RWPE2 (cell line): ENCODE data around the gene ADM.

Experiments used
- ATAC-seq: fragments of 200-7000 bp; cut with Tn5 transposase; 3 replicates; pipeline ENCODE4 v1.9.1; 2021; ENCODE audit warnings: low read depth
- DNase-seq: peaks from one replicate; pipeline ENCODE4 v3.0.0-alpha.2; 2020; ENCODE audit warnings: low spot score
- H3K27ac ChIP-seq: fragments of 450-650 bp; 2 replicates; pipeline ENCODE4 v1.5.1; 2017; ENCODE audit warnings: mild to moderate bottlenecking; ENCODE audit not compliant: poor library complexity, severe bottlenecking
- H3K27me3 ChIP-seq: fragments of 250-450 bp; sonication (Bioruptor Pico); 2 replicates; pipeline ENCODE4 v1.5.1; 2021; ENCODE audit warnings: mild to moderate bottlenecking, moderate library complexity; ENCODE audit not compliant: insufficient read depth, poor library complexity, severe bottlenecking
- H3K36me3 ChIP-seq: fragments of 250-450 bp; sonication (Bioruptor Pico); 2 replicates; pipeline ENCODE4 v1.5.1; 2020; ENCODE audit warnings: low read depth, mild to moderate bottlenecking, moderate library complexity
- H3K4me1 ChIP-seq: fragments of 250-450 bp; sonication (Bioruptor Pico); 2 replicates; pipeline ENCODE4 v1.5.1; 2021; ENCODE audit warnings: mild to moderate bottlenecking, moderate library complexity; ENCODE audit not compliant: insufficient read depth, poor library complexity, severe bottlenecking
- H3K4me3 ChIP-seq: fragments of 250-450 bp; sonication (Bioruptor Pico); 2 replicates; pipeline ENCODE4 v1.5.1; 2021; ENCODE audit warnings: mild to moderate bottlenecking, moderate library complexity; ENCODE audit not compliant: severe bottlenecking
- H3K9me3 ChIP-seq: fragments of 250-450 bp; sonication (Bioruptor Pico); 2 replicates; pipeline ENCODE4 v1.5.1; 2021; ENCODE audit warnings: mild to moderate bottlenecking, moderate library complexity; ENCODE audit not compliant: severe bottlenecking
- TF ChIP-seq, protein P1 (sequence below): fragments of 450-650 bp; IDR thresholded peaks from one replicate; pipeline ENCODE4 v1.5.1; 2017; ENCODE audit warnings: mild to moderate bottlenecking, moderate library complexity; ENCODE audit not compliant: poor library complexity, severe bottlenecking

The ADM gene

DNA sequence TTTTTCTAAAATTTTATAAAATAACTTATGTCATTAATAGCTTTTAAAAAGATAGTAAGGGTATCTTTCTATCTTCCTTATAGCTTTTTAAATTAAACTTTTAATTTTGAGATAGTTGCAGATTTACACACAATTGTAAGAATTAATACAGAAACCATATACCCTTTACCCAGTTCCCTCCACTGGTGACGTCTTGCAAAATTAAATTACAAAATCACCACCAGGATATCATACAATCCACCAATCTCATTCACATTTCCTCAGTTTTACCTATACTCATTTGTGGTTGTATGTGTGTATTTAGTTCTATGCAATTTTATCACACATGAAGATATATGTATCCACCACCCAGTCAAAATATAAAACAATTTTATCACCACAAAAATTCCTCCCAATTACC lies 20.9 kb upstream of the ADM start:
- DNase-seq (no peak), ATAC-seq (no peak)
- Histone ChIP-seq H3K4me1 (peaks cover 6% of the 10 kb centered on the region), H3K27ac (no peak overlapping the region), H3K36me3 (peaks cover 6% of the 10 kb centered on the region), H3K9me3 (no peaks in the 10 kb centered on the region), H3K27me3 (no peaks in the 10 kb centered on the region), H3K4me3 (no peak overlapping the region)
- TF ChIP-seq, protein P1, sequence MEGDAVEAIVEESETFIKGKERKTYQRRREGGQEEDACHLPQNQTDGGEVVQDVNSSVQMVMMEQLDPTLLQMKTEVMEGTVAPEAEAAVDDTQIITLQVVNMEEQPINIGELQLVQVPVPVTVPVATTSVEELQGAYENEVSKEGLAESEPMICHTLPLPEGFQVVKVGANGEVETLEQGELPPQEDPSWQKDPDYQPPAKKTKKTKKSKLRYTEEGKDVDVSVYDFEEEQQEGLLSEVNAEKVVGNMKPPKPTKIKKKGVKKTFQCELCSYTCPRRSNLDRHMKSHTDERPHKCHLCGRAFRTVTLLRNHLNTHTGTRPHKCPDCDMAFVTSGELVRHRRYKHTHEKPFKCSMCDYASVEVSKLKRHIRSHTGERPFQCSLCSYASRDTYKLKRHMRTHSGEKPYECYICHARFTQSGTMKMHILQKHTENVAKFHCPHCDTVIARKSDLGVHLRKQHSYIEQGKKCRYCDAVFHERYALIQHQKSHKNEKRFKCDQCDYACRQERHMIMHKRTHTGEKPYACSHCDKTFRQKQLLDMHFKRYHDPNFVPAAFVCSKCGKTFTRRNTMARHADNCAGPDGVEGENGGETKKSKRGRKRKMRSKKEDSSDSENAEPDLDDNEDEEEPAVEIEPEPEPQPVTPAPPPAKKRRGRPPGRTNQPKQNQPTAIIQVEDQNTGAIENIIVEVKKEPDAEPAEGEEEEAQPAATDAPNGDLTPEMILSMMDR, result no peak

DNA sequence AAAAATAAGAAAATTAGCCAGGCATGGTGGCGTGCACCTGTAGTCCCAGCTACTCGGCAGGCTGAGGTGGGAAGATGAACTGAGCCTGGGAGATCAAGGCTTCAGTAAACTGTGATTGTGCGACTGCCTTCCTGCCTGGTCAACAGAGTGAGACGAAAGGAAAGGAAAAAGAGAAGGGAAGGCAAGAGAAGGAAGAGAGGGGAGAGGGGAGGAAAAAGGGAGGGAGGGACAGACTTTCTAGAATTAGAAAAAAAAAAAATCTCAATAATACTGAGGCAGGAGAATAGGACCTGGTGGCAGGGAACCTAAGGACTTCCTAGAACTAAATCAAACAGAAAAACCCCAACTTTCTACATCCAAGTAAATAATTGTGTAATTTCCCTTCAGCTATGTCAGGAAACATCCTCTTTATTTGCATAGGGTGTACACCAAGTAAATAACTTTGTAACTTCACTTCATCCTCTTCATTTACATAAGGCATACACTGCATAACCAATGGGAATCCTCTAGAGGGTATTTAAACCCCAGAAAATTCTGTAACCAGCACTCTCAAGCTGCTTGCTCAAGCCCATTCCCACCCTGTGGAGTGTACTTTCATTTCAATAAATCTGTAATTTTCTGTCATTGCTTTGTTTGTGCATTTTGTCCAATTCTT lies 19.6 kb upstream of the ADM start:
- Histone ChIP-seq H3K36me3 (peaks cover 6% of the 10 kb centered on the region), H3K27ac (no peak overlapping the region), H3K4me1 (peaks cover 6% of the 10 kb centered on the region), H3K4me3 (no peak overlapping the region), H3K9me3 (no peaks in the 10 kb centered on the region), H3K27me3 (no peaks in the 10 kb centered on the region)
- TF ChIP-seq, protein P1, result no peak
- DNase-seq, result no peak
- ATAC-seq, result peak; percentile 64

DNA sequence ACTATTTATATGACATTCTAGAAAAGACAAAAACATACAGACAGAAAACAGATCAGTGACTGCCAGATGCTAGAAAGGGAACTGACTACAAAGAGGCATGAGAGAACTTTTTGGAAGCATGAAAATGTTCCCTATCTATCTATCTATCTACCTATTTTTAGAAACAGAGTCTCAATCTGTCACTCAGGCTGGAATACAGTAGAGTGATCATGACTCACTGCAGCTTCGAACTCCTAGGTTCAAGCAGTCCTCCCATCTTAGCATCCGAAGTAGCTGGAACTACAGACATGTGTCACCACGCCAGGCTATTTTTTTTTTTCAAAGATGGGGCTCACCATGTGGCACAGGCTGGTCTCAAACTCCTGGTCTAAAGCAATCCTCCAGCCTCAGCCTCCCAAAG lies 17.7 kb upstream of the ADM start:
- no peaks in the 10 kb centered on the region for H3K9me3 ChIP-seq
- DNase-seq (no peak), ATAC-seq (no peak)
- TF ChIP-seq, protein P1, result no peak
- H3K27ac ChIP-seq, result no peak overlapping the region
- peaks cover 22% of the 10 kb centered on the region for H3K36me3 ChIP-seq
- H3K27me3 ChIP-seq, result no peaks in the 10 kb centered on the region
- no peak overlapping the region for H3K4me3 ChIP-seq
- peaks cover 6% of the 10 kb centered on the region for H3K4me1 ChIP-seq

DNA sequence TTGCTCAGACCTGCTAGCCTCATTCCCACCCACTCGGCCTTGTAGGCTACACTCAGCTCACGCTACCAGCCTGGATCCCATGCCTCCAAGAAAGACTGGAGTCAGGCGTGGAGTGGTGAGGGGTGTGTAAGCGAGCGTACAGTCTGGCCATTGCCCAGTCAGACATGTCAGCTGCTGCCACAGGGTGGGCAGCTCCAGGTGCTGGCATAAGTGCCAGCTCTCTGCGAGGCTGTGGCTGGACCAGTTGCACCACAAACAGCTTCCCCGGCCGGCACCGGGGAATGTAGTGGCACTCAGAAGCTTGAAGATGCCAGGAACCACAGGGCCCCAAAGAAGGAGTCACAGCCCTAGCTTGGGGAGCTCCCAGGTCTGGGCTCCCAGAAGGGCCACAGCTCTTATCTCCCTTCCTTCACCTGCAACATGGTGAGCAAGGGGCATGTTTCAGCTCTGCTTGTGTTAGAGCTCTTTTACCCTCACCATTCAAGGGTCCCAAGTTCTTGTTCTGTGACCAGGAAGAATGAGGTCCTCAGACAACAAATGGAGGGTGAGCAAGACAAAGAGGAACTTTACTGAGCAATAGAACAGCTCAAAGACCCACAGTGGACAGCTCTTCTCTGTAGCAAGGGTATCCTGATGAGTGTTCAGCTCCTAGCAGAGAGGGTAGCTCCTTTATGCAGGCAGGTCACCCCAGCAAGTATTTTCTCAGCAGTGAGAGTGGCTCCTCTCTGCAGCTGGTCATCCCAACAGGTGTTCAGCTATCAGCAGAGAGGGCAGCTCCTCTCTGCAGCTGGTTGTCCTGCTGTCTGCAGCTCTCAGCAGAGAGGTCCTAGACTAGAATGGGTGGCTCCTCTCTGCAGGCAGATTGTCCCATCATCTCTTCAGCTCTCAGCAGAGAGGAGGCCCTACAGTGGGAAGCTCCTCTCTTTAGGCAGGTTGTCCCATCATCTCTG lies 16.8 kb upstream of the ADM start:
- H3K27ac ChIP-seq, result no peak overlapping the region
- H3K4me1 ChIP-seq, result peaks cover 6% of the 10 kb centered on the region
- no peaks in the 10 kb centered on the region for H3K27me3 ChIP-seq
- TF ChIP-seq, protein P1, result no peak
- no peaks in the 10 kb centered on the region for H3K9me3 ChIP-seq
- ATAC-seq, result no peak
- H3K4me3 ChIP-seq, result no peak overlapping the region
- no peak for DNase-seq
- peaks cover 21% of the 10 kb centered on the region for H3K36me3 ChIP-seq
